Measurements from ENCODE around the gene SLC12A5.

DNA sequence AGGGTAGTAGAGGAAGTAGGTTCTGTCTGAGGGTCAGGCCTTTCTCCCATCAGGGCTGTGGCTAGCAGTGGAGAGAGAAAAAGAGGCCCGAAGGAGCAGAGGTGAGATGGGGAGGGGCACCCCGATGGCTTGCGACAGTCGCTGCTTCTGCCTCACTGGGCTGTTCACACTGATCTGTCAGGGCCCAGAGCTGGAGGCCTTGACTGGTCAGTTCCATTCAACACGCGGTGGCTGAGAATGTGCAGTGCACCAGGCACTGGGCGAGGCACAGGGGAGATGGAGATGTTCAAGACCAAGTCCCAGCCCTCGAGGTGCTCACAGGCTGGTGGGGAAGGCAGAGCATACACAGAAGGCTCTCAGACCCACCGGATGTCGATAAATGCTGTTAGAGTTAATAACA is 21.4 kb downstream of the SLC12A5 start:
- TF ChIP-seq POLR2AphosphoS5 (IDR thresholded peaks at IDR 0.05) (no peak), EP300 (IDR thresholded peaks at IDR 0.05) (no peak)

Data from stomach (tissue), 4 donors.